Measurements from ENCODE around the gene YTHDF2.
"Not testable (repeated sequence)": the region's sequence is repeated elsewhere in the genome, so short reads cannot be mapped to it uniquely, and the experiment has no call there.

Gene YTHDF2

DNA sequence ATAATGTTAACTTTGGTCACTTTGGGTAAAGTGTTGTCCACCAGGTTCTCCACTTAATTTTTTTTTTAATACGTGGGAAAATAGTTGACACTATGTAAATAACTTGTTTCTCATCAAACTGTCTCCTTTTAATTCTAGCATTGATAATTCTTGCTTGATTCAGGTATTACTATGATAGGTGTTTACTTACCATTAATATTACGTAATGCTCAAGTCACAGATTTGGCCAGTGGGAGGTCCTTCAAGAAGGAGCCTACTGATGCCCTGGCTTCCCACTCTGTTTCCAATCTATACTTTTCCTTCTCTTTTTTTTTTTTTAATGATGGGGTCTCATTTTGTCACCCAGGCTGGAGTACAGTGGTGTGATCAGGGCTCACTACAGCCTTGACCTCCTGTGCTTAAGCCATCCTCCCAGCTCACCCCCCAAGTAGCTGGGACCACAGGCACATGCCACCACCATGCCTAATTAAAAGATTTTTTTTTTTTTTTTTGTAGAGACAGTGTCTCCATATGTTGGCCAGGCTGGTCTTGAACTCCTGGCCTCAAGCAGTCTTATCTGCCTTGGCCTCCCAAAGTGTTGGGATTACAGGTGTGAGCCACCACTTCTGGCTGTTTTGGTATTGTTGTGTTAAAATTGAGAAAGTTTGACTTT, 29.9 kb downstream of the YTHDF2 start:
- no peak overlapping the region for H3K4me3 ChIP-seq (IDR thresholded peaks at IDR 0.05; ENCODE audit: insufficient read depth, low read depth, low read length)
- peaks cover 57% of the 10 kb centered on the region for H3K79me2 ChIP-seq (ENCODE audit: insufficient read depth, low read depth)
- no peaks in the 10 kb centered on the region for H3K36me3 ChIP-seq (ENCODE audit: insufficient read depth)
- TF ChIP-seq CTCF (conservative IDR thresholded peaks at IDR 0.05; ENCODE audit: low read depth, low read length): no peak
- H4K20me1 ChIP-seq (ENCODE audit: insufficient read depth): peaks cover 26% of the 10 kb centered on the region
- no peak overlapping the region for H3K27ac ChIP-seq
- no peak overlapping the region for H2AFZ ChIP-seq (ENCODE audit: low read depth)
- no peaks in the 10 kb centered on the region for H3K4me1 ChIP-seq (ENCODE audit: low read depth, poor library complexity, severe bottlenecking)
- no peaks in the 10 kb centered on the region for H3K27me3 ChIP-seq (ENCODE audit: insufficient read depth, low read depth)
- no peak overlapping the region for H3K4me2 ChIP-seq
- H3K9ac ChIP-seq: no peak overlapping the region

DNA sequence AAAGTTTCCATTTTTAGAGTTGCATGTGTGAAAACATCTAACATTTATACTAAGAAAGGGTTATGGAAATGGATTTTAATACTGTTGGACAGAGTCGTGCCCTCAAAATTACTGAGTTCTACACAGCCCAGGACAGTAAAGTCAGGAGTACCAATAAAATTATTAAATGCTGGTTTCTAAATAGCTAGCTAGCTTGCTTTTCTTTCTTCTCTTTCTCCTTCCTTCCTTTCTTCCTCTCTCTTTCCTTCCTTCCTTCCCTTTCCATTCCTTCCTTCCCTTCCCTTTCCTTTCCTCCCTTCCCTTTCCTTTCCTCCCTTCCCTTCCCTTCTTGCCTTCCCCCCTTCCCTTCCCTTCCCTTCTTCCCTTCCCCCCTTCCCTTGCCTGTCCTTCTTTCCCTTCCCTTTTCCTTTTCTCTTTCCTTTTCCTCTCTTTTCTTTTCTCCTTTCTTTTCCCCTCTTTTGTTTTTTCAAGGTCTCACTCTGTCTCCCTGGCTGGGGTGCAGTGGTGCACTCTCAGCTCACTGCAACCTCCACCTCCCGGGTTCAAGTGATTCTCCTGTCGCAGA, 33.9 kb downstream of the YTHDF2 start:
- H3K4me3 ChIP-seq (IDR thresholded peaks at IDR 0.05; ENCODE audit: insufficient read depth, low read depth, low read length): no peak overlapping the region
- TF ChIP-seq CTCF (conservative IDR thresholded peaks at IDR 0.05; ENCODE audit: low read depth, low read length): no peak
- no peaks in the 10 kb centered on the region for H3K4me1 ChIP-seq (ENCODE audit: low read depth, poor library complexity, severe bottlenecking)
- H3K4me2 ChIP-seq: no peak overlapping the region
- H3K27ac ChIP-seq: no peak overlapping the region
- H2AFZ ChIP-seq (ENCODE audit: low read depth): no peak overlapping the region
- no peak overlapping the region for H3K9ac ChIP-seq
- H3K27me3 ChIP-seq (ENCODE audit: insufficient read depth, low read depth): no peaks in the 10 kb centered on the region
- no peaks in the 10 kb centered on the region for H3K36me3 ChIP-seq (ENCODE audit: insufficient read depth)
- peaks cover 4% of the 10 kb centered on the region for H4K20me1 ChIP-seq (ENCODE audit: insufficient read depth)
- H3K79me2 ChIP-seq (ENCODE audit: insufficient read depth, low read depth): peaks cover 21% of the 10 kb centered on the region

DNA sequence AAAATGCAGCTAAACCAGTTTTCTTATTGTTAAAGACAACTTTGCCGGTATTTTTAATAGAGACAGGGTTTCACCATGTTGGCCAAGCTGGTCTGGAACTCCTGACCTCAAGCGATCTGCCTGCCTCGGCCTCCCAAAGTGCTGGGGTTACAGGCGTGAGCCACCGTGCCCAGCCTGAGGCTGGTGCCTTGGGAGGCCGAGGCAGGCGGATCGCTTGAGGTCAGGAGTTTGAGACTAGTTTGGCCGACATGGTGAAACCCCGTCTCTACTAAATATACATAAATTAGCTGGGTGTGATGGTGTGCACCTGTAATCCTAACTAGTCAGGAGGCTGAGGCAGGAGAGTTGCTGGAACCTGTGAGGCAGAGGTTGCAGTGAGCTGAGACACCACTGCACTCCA, 35.2 kb downstream of the YTHDF2 start:
- H4K20me1 ChIP-seq (ENCODE audit: insufficient read depth); H3K4me1 ChIP-seq (ENCODE audit: low read depth, poor library complexity, severe bottlenecking); H3K36me3 ChIP-seq (ENCODE audit: insufficient read depth); H3K9ac ChIP-seq; H3K4me2 ChIP-seq; H3K79me2 ChIP-seq (ENCODE audit: insufficient read depth, low read depth); H3K4me3 ChIP-seq (IDR thresholded peaks at IDR 0.05; ENCODE audit: insufficient read depth, low read depth, low read length); H2AFZ ChIP-seq (ENCODE audit: low read depth); H3K27ac ChIP-seq; H3K27me3 ChIP-seq (ENCODE audit: insufficient read depth, low read depth): not testable (repeated sequence)

GRCh38 chr1:28773105-28773504, 36.4 kb downstream of the YTHDF2 start:
- Histone ChIP-seq H2AFZ (ENCODE audit: low read depth) (no peak overlapping the region), H3K36me3 (ENCODE audit: insufficient read depth) (no peaks in the 10 kb centered on the region), H3K79me2 (ENCODE audit: insufficient read depth, low read depth) (peaks cover 4% of the 10 kb centered on the region; the same call in 1 of the 2 replicates), H3K9ac (no peak overlapping the region), H3K27ac (no peak overlapping the region), H3K4me3 (IDR thresholded peaks at IDR 0.05; ENCODE audit: insufficient read depth, low read depth, low read length) (no peak overlapping the region), H3K27me3 (ENCODE audit: insufficient read depth, low read depth) (no peaks in the 10 kb centered on the region), H3K4me2 (no peak overlapping the region), H4K20me1 (ENCODE audit: insufficient read depth) (no peaks in the 10 kb centered on the region), H3K4me1 (ENCODE audit: low read depth, poor library complexity, severe bottlenecking) (no peaks in the 10 kb centered on the region)
- no peak for TF ChIP-seq CTCF (conservative IDR thresholded peaks at IDR 0.05; ENCODE audit: low read depth, low read length)
